Motor neuron (in vitro differentiated cells): Measurements from ENCODE around the gene AMD1. TPM values are rescaled to one million over a fixed set of nuclear protein-coding genes. Genes with fewer than 3 reads are reported as not detected.
"Not testable (repeated sequence)": the region's sequence is repeated elsewhere in the genome, so short reads cannot be mapped to it uniquely, and the experiment has no call there.

ENCODE experiments used
- ATAC-seq, 8 experiments: fragments of 200-7000 bp; cut with Tn5 transposase; replicated peaks in 6 of 8; 2 replicates each; pipeline ENCODE4 v1.8.0; 2021; ENCODE audit warnings: mild to moderate bottlenecking in 8 of 8, moderate library complexity in 8 of 8
- H3K27ac ChIP-seq, 2 donors: fragments of 250-450 bp; sonication (Bioruptor Pico); 2 replicates each; pipeline ENCODE4 v1.9.0; 2021; ENCODE audit warnings: antibody characterized with exemption in 2 of 2, mild to moderate bottlenecking in 2 of 2, moderate library complexity in 1 of 2
- H3K4me1 ChIP-seq, 2 donors: fragments of 250-450 bp; sonication (Bioruptor Pico); replicated peaks in 1 of 2; 2 replicates each; pipeline ENCODE4 v1.6.1; 2021; ENCODE audit warnings: antibody characterized with exemption in 2 of 2, mild to moderate bottlenecking in 2 of 2, moderate library complexity in 1 of 2
- H3K4me3 ChIP-seq, 5 donors: fragments of 250-450 bp; sonication (Bioruptor Pico); 2 replicates each; pipeline ENCODE4 v1.9.0; 2021; ENCODE audit warnings: antibody characterized with exemption in 5 of 5, mild to moderate bottlenecking in 5 of 5, moderate library complexity in 4 of 5
- WGBS, 10 experiments: fragments of 450-650 bp; shearing (Covaris generic); methylation state at CpG; one replicate each; pipeline ENCODE4 v1.0.0; 2022; 5-methylcytosine and 5-hydroxymethylcytosine counted together
- in situ Hi-C, 9 experiments: fragments of 400-800 bp; cut with MboI; loops; one replicate each; pipeline ENCODE4 v1.15.0; 2021; ENCODE audit warnings: low sequenced_read_pairs in 9 of 9, low pct_unique_long_range_greater_than_20kb in 2 of 9; ENCODE audit not compliant: unreplicated experiment in 9 of 9
- total RNA-seq, 8 experiments: library from RNA; unstranded; fragments of 300-600 nt; gene quantifications; 2 replicates each; pipeline versions ENCODE4 v1.2.3 to v1.2.4, GENCODE V29; 2022

AMD1 gene
- total RNA-seq, 8 experiments from 2014 or later: 38.0 to 135 (median 48.5) TPM

- H3K4me1 ChIP-seq, H3K4me3 ChIP-seq, H3K27ac ChIP-seq, ATAC-seq, in situ Hi-C loops: not testable (repeated sequence)
- WGBS, 10 experiments: 86 to 100% (median 100%) methylated on average over 1 to 6 of the region's 8 CpGs; no CpG with 5 or more reads in 3 of the 10 experiments
These were observed 27.0 kb downstream of the AMD1 start for GRCh38 chr6:110901601-110902000.

GRCh38 chr6:110902091-110902490 is 27.5 kb downstream of the AMD1 start:
- WGBS, 10 experiments: 60 to 100% (median 90%) methylated on average over 1 to 7 of the region's 8 CpGs; no CpG with 5 or more reads in 2 of the 10 experiments
- ATAC-seq: no peak
- Histone ChIP-seq H3K4me3 (no peak overlapping the region), H3K27ac (no peak overlapping the region), H3K4me1 (no peaks in the 10 kb centered on the region)
- in situ Hi-C loops: no loop called here

GRCh38 chr6:110906273-110906672 is 31.7 kb downstream of the AMD1 start:
- ATAC-seq, H3K4me1 ChIP-seq, in situ Hi-C loops, H3K27ac ChIP-seq, H3K4me3 ChIP-seq: not testable (repeated sequence)
- WGBS, 10 experiments: no CpG with 5 or more reads among the region's 2 CpGs

- Histone ChIP-seq H3K27ac (no peak overlapping the region), H3K4me3 (no peak overlapping the region), H3K4me1 (no peaks in the 10 kb centered on the region)
- 45 to 100% (median 91%) methylated on average over 1 to 3 of the region's 3 CpGs for WGBS, 10 experiments
- in situ Hi-C loops: loop anchor here in 3 of 9 experiments (25.0 kb wide), 2 partner anchors 243 to 393 kb away; no protein-coding TSS in a partner anchor
- no peak for ATAC-seq
These were observed 56.2 kb downstream of the AMD1 start for GRCh38 chr6:110930781-110931180.

GRCh38 chr6:110933912-110934311 is 59.3 kb downstream of the AMD1 start:
- in situ Hi-C loops: loop anchor here in 3 of 9 experiments (25.0 kb wide), 2 partner anchors 247 to 397 kb away; no protein-coding TSS in a partner anchor

GRCh38 chr6:110934381-110934898 is 59.9 kb downstream of the AMD1 start:
- 14 to 100% (median 83%) methylated on average over 1 of the region's 1 CpG; no CpG with 5 or more reads in 3 of the 10 experiments for WGBS, 10 experiments
- in situ Hi-C loops: loop anchor here in 3 of 9 experiments (25.0 kb wide), 2 partner anchors 247 to 397 kb away; no protein-coding TSS in a partner anchor
- ATAC-seq: no peak

More at GRCh38 chr6:110933912-110934311, 59.3 kb downstream of the AMD1 start:
- no peak overlapping the region for H3K4me3 ChIP-seq
- WGBS, 10 experiments: 37 to 100% (median 77%) methylated on average over 1 to 2 of the region's 2 CpGs
- H3K4me1 ChIP-seq: no peaks in the 10 kb centered on the region
- no peak for ATAC-seq
- no peak overlapping the region for H3K27ac ChIP-seq

GRCh38 chr6:110935171-110935570 is 60.6 kb downstream of the AMD1 start:
- H3K4me3 ChIP-seq: no peak overlapping the region
- H3K4me1 ChIP-seq: no peaks in the 10 kb centered on the region
- in situ Hi-C loops: loop anchor here in 3 of 9 experiments (25.0 kb wide), 2 partner anchors 248 to 398 kb away; no protein-coding TSS in a partner anchor
- WGBS, 10 experiments: 50 to 100% (median 83%) methylated on average over 1 to 3 of the region's 6 CpGs; no CpG with 5 or more reads in 4 of the 10 experiments
- no peak for ATAC-seq
- H3K27ac ChIP-seq: no peak overlapping the region

More at GRCh38 chr6:110934381-110934898, 59.9 kb downstream of the AMD1 start:
- no peak overlapping the region for H3K4me3 ChIP-seq
- no peak overlapping the region for H3K27ac ChIP-seq
- no peaks in the 10 kb centered on the region for H3K4me1 ChIP-seq

GRCh38 chr6:110938171-110938570 is 63.6 kb downstream of the AMD1 start:
- in situ Hi-C loops: loop anchor here in 3 of 9 experiments (25.0 kb wide), 2 partner anchors 251 to 401 kb away; no protein-coding TSS in a partner anchor
- no peaks in the 10 kb centered on the region for H3K4me1 ChIP-seq
- ATAC-seq: no peak
- H3K4me3 ChIP-seq: no peak overlapping the region
- H3K27ac ChIP-seq: no peak overlapping the region
- WGBS, 10 experiments: 56 to 100% (median 90%) methylated on average over 1 to 5 of the region's 6 CpGs; no CpG with 5 or more reads in 2 of the 10 experiments

- WGBS, 10 experiments: 77 to 92% (median 86%) methylated on average over 3 to 8 of the region's 8 CpGs
- no peak for ATAC-seq
- Histone ChIP-seq H3K4me3 (no peak overlapping the region), H3K4me1 (no peaks in the 10 kb centered on the region), H3K27ac (no peak overlapping the region)
- in situ Hi-C loops: loop anchor here in 3 of 9 experiments (25.0 kb wide), 2 partner anchors 252 to 402 kb away; no protein-coding TSS in a partner anchor
These were observed 65.0 kb downstream of the AMD1 start for GRCh38 chr6:110939429-110940200.

GRCh38 chr6:110944681-110945151 is 70.1 kb downstream of the AMD1 start:
- H3K27ac ChIP-seq: no peak overlapping the region
- in situ Hi-C loops: loop anchor here in 3 of 9 experiments (25.0 kb wide), 2 partner anchors 257 to 407 kb away; no protein-coding TSS in a partner anchor
- H3K4me3 ChIP-seq: no peak overlapping the region
- H3K4me1 ChIP-seq: no peaks in the 10 kb centered on the region
- WGBS, 10 experiments: 17 to 100% (median 82%) methylated on average over 1 of the region's 1 CpG; no CpG with 5 or more reads in 2 of the 10 experiments
- ATAC-seq: peak in 7 of 8 experiments; percentile 21 to 100 (median 74)
